K562 (cell line): ENCODE data around the gene MMP23B. TPM values are rescaled to one million over a fixed set of nuclear protein-coding genes. Genes with fewer than 3 reads are reported as not detected.

ENCODE experiments used
- ATAC-seq: fragments of 200-7000 bp; cut with Tn5 transposase; 3 replicates; pipeline ENCODE4 v1.9.1; 2020; ENCODE audit warnings: moderate library complexity
- BruUV-seq: library from RNA; stranded (reverse); fragments of 400-500 nt; replicated peaks from 2 replicates; lab custom pipeline; 2021; lab: Mats Ljungman, UMichigan
- CTCF ChIA-PET: fragments of 300-600 bp; formaldehyde crosslinking; extraction: SDS; loops from one replicate; lab custom pipeline; 2021; ENCODE audit warnings: low intra/inter-chr PET ratio; lab: Yijun Ruan, JAX
- POLR2A ChIA-PET: fragments of 300-600, 350-650 bp; sonication (Branson Sonifier 250); formaldehyde crosslinking; extraction: SDS; loops from one replicate; lab custom pipeline; 2021; ENCODE audit warnings: antibody characterized with exemption, inconsistent platforms; lab: Yijun Ruan, JAX
- DNase-seq, 4 experiments: peaks; one replicate each; pipeline versions ENCODE4 v3.0.0 to v3.0.0-alpha.2; 2011 to 2018; ENCODE audit warnings: low spot score in 3 of 4, mixed read lengths in 3 of 4; ENCODE audit errors: extremely low read depth in 1 of 4
- FAIRE-seq: peaks from 2 replicates; lab custom pipeline; 2011; peaks lifted over from hg19 to GRCh38; lab: Jason Lieb, UNC
- H2AFZ ChIP-seq: 2 replicates; pipeline ENCODE4 v1.6.0; 2011; ENCODE audit warnings: low read depth, low read length, control low read depth, inconsistent platforms
- H3K27ac ChIP-seq: fragments of 200-600 bp; 3 replicates; pipeline ENCODE4 v1.8.0; 2011; ENCODE audit warnings: low read depth, mild to moderate bottlenecking, control low read depth, inconsistent platforms, low read length, moderate library complexity, mixed read lengths; ENCODE audit errors: extremely low read depth
- H3K27me3 ChIP-seq, 2 experiments: fragments of 300-600 bp in 1 of 2; 2 replicates in 1 of 2; 3 replicates in 1 of 2; pipeline versions ENCODE4 v1.6.0 to v1.8.0; 2011; ENCODE audit warnings: inconsistent platforms in 2 of 2, low read length in 2 of 2, mild to moderate bottlenecking in 1 of 2, mixed read lengths in 1 of 2, moderate library complexity in 1 of 2; ENCODE audit not compliant: control insufficient read depth in 2 of 2, insufficient read depth in 2 of 2
- H3K36me3 ChIP-seq: fragments of 300-600 bp; 3 replicates; pipeline ENCODE4 v1.8.0; 2011; ENCODE audit warnings: mild to moderate bottlenecking, low read length, inconsistent platforms; ENCODE audit not compliant: control insufficient read depth, insufficient read depth
- H3K4me1 ChIP-seq, 2 experiments: fragments of 200-600 bp in 1 of 2; replicated peaks in 1 of 2; 2 replicates in 1 of 2; 3 replicates in 1 of 2; pipeline versions ENCODE4 v1.5.1 to v1.8.0; 2011; ENCODE audit warnings: inconsistent platforms in 2 of 2, low read length in 2 of 2, mild to moderate bottlenecking in 1 of 2, mixed read lengths in 1 of 2, moderate library complexity in 1 of 2; ENCODE audit not compliant: control insufficient read depth in 2 of 2, insufficient read depth in 2 of 2
- H3K4me2 ChIP-seq: 2 replicates; pipeline ENCODE4 v1.6.1; 2011; ENCODE audit warnings: low read length, control low read depth, inconsistent platforms, mixed read lengths; ENCODE audit not compliant: insufficient read depth
- H3K4me3 ChIP-seq: fragments of 200-600 bp; sonication (generic), shearing (Covaris generic); 2 replicates; pipeline ENCODE4 v1.5.1; 2016; ENCODE audit warnings: control low read depth, inconsistent platforms
- H3K79me2 ChIP-seq: fragments of 200-600 bp; 3 replicates; pipeline ENCODE4 v1.8.0; 2011; ENCODE audit warnings: low read length, inconsistent platforms; ENCODE audit not compliant: control insufficient read depth, insufficient read depth
- H3K9ac ChIP-seq, 2 experiments: 2 replicates each; pipeline versions ENCODE4 v1.6.0 to v1.6.1; 2011; ENCODE audit warnings: low read depth in 2 of 2, low read length in 2 of 2, control low read depth in 1 of 2, inconsistent platforms in 1 of 2, mild to moderate bottlenecking in 1 of 2, mixed read lengths in 1 of 2; ENCODE audit not compliant: insufficient read depth in 1 of 2
- H3K9me1 ChIP-seq: one replicate; pipeline ENCODE4 v1.6.0; 2011; ENCODE audit warnings: inconsistent platforms, mild to moderate bottlenecking, low read length, moderate library complexity; ENCODE audit not compliant: control insufficient read depth, insufficient read depth
- H3K9me3 ChIP-seq: replicated peaks from 2 replicates; pipeline ENCODE4 v1.5.1; 2011; ENCODE audit warnings: low read depth, low read length, inconsistent platforms; ENCODE audit not compliant: control insufficient read depth, insufficient read depth
- H4K20me1 ChIP-seq: replicated peaks from 2 replicates; pipeline ENCODE4 v1.6.1; 2011; ENCODE audit warnings: low read length, inconsistent platforms, mixed read lengths; ENCODE audit not compliant: control insufficient read depth, insufficient read depth
- ELF1 ChIP-seq: fragments of 200-800 bp; sonication (Bioruptor generic); IDR thresholded peaks from 2 replicates; pipeline ENCODE4 v1.6.1; 2016; ENCODE audit warnings: missing genetic modification characterization, missing compliant biosample characterization
- ZBTB33 ChIP-seq: sonication (generic); formaldehyde crosslinking; IDR thresholded peaks from 2 replicates; pipeline ENCODE4 v1.8.1; 2023; ENCODE audit warnings: mild to moderate bottlenecking, missing genetic modification reagents
- WGBS: fragments of 100-300 bp; shearing (Covaris generic); methylation state at CpG from one replicate; pipeline ENCODE4 v1.1.6; 2016; ENCODE audit warnings: low coverage, mixed read lengths; ENCODE audit not compliant: insufficient coverage; ENCODE audit errors: missing lambda C conversion rate; 5-methylcytosine and 5-hydroxymethylcytosine counted together
- in situ Hi-C: fragments of 300-500 bp; cut with MboI; formaldehyde crosslinking; loops from 4 replicates; pipeline ENCODE4 v1.15.0; 2018; ENCODE audit warnings: inconsistent platforms, mixed read lengths
- intact Hi-C: fragments of 100-400 bp; cut with micrococcal nuclease; formaldehyde crosslinking; loops from 2 replicates; pipeline ENCODE4 v1.14.2; 2022
- polyA plus RNA-seq, 8 experiments: library from polyadenylated mRNA; depleted of rRNA in 4 of 8; stranded (reverse) in 5 of 8; unstranded in 3 of 8; fragments of >200 nt; fragmentation: Nextera tagmentation in 2 of 8; fragmentation: Illumina TruSeq in 1 of 8; extraction: Ambion mirVana in 2 of 8; extraction: Trizol in 1 of 8; gene quantifications; 2 replicates each; pipeline versions ENCODE4 v1.2.1 to v1.2.3, GENCODE V29; 2011 to 2014; ENCODE audit warnings: inconsistent platforms in 1 of 8, missing spikeins in 1 of 8
- total RNA-seq, 7 experiments: library from RNA; depleted of rRNA in 6 of 7; stranded (reverse); fragments of >200 nt in 6 of 7; fragmentation: Illumina TruSeq in 2 of 7; extraction: Trizol in 2 of 7; gene quantifications; 2 replicates each; pipeline versions ENCODE4 v1.2.1 to v1.2.3, GENCODE V29; 2011 to 2021; ENCODE audit warnings: low replicate concordance in 1 of 7

The MMP23B gene
- total and polyA plus RNA-seq, 9 of the 15 experiments (the other 6 are each of a cell fraction or from before 2014, with no cell fraction given) = 0.28 to 1.2 (median 0.41) TPM; not detected in 5

GRCh38 chr1:1628754-1629429 lies 3.1 kb upstream of the MMP23B start:
- Histone ChIP-seq H3K9me3 (no peaks in the 10 kb centered on the region), H4K20me1 (no peaks in the 10 kb centered on the region), H3K36me3 (no peaks in the 10 kb centered on the region), H3K79me2 (no peaks in the 10 kb centered on the region), H3K27me3 (no peaks in the 10 kb centered on the region), H3K4me3 (no peak overlapping the region), H3K4me2 (no peak overlapping the region), H2AFZ (no peak overlapping the region), H3K4me1 (peaks cover 0 to 55% of the 10 kb centered on the region in 2 experiments; a peak in 3 of 5 replicates), H3K9me1 (no peaks in the 10 kb centered on the region), H3K27ac (no peak overlapping the region), H3K9ac (no peak overlapping the region)
- TF ChIP-seq ELF1 = no peak
- TF ChIP-seq ZBTB33 = peak; percentile 68
- no TSS peak for BruUV-seq
- POLR2A ChIA-PET = no interaction called here
- DNase-seq (no peak), ATAC-seq (no peak), FAIRE-seq (no peak)
- intact Hi-C loops (no loop called here), in situ Hi-C loops (no loop called here)
- CTCF ChIA-PET = no interaction called here
- WGBS = 91% methylated on average over 16 of the region's 53 CpGs
